GM13977 (cell line): ENCODE measurements around the gene GLYATL1B.
"Not testable (repeated sequence)": the region's sequence is repeated elsewhere in the genome, so short reads cannot be mapped to it uniquely, and the experiment has no call there.

Experiments used
- DNase-seq: peaks from one replicate; pipeline ENCODE4 v3.0.0; 2012; ENCODE audit warnings: low spot score
- CTCF ChIP-seq: IDR thresholded peaks from 2 replicates; pipeline ENCODE4 v1.5.1; 2012; ENCODE audit warnings: mild to moderate bottlenecking, control low read depth; ENCODE audit not compliant: insufficient read depth; ENCODE audit errors: extremely low read depth, missing control alignments
- in situ Hi-C: fragments of 300-500 bp; cut with MboI; formaldehyde crosslinking; loops from one replicate; pipeline ENCODE4 v1.12.0; 2022; ENCODE audit warnings: low sequenced_read_pairs, low pct_unique_long_range_greater_than_20kb, mixed read lengths, inconsistent platforms; ENCODE audit not compliant: unreplicated experiment

The GLYATL1B gene

GRCh38 chr11:59062602-59063529, 23.2 kb upstream of the GLYATL1B start:
- no peak for TF ChIP-seq CTCF
- in situ Hi-C loops, result no loop called here
- no peak for DNase-seq

GRCh38 chr11:59063996-59064727, 21.9 kb upstream of the GLYATL1B start:
- peak; percentile 42 for DNase-seq
- in situ Hi-C loops, result not testable (repeated sequence)

GRCh38 chr11:59069087-59069486, 17.0 kb upstream of the GLYATL1B start:
- no peak for DNase-seq
- no peak for TF ChIP-seq CTCF
- in situ Hi-C loops, result no loop called here

GRCh38 chr11:59076876-59077571, 9.1 kb upstream of the GLYATL1B start:
- no peak for TF ChIP-seq CTCF
- in situ Hi-C loops, result no loop called here
- DNase-seq, result peak; percentile 35

GRCh38 chr11:59078435-59078834, 7.7 kb upstream of the GLYATL1B start:
- in situ Hi-C loops, result no loop called here
- TF ChIP-seq CTCF, result no peak
- DNase-seq, result no peak

GRCh38 chr11:59079086-59079485, 7.0 kb upstream of the GLYATL1B start:
- in situ Hi-C loops, result no loop called here
- TF ChIP-seq CTCF, result no peak
- DNase-seq, result no peak

- DNase-seq, in situ Hi-C loops: not testable (repeated sequence)
Measured at GRCh38 chr11:59080421-59080820, 5.7 kb upstream of the GLYATL1B start.

- DNase-seq, in situ Hi-C loops: not testable (repeated sequence)
Measured at GRCh38 chr11:59081430-59082020, 4.6 kb upstream of the GLYATL1B start.
